Hepatocyte (in vitro differentiated cells): ENCODE results near the gene GABBR1. TPM values are rescaled to one million over a fixed set of nuclear protein-coding genes. Genes with fewer than 3 reads are reported as not detected.

Experiments
- DNase-seq: peaks from one replicate; pipeline ENCODE4 v3.0.0-alpha.2; 2016; ENCODE audit warnings: low spot score
- H2AFZ ChIP-seq: fragments of 200-600 bp; sonication (generic); 2 replicates; pipeline ENCODE4 v1.6.0; 2016; ENCODE audit warnings: antibody characterized with exemption, mild to moderate bottlenecking
- H3K27ac ChIP-seq: fragments of 200-600 bp; sonication (generic); 2 replicates; pipeline ENCODE4 v1.5.1; 2016; ENCODE audit warnings: mild to moderate bottlenecking
- H3K27me3 ChIP-seq: fragments of 200-600 bp; sonication (generic); 2 replicates; pipeline ENCODE4 v1.6.1; 2016
- H3K36me3 ChIP-seq: fragments of 200-600 bp; sonication (generic); replicated peaks from 2 replicates; pipeline ENCODE4 v1.5.1; 2016; ENCODE audit warnings: low read depth; ENCODE audit not compliant: insufficient read depth
- H3K4me1 ChIP-seq: fragments of 200-600 bp; sonication (generic); 2 replicates; pipeline ENCODE4 v1.5.1; 2016; ENCODE audit warnings: mild to moderate bottlenecking, moderate library complexity; ENCODE audit not compliant: insufficient read depth
- H3K4me2 ChIP-seq: fragments of 200-600 bp; sonication (generic); 2 replicates; pipeline ENCODE4 v1.6.0; 2016
- H3K4me3 ChIP-seq: fragments of 200-600 bp; sonication (generic); 2 replicates; pipeline ENCODE4 v1.5.1; 2016; ENCODE audit warnings: mild to moderate bottlenecking
- H3K79me2 ChIP-seq: fragments of 200-600 bp; sonication (generic); 2 replicates; pipeline ENCODE4 v1.6.0; 2017; ENCODE audit warnings: mild to moderate bottlenecking
- H3K9me2 ChIP-seq: fragments of 200-600 bp; sonication (generic); replicated peaks from 2 replicates; pipeline ENCODE4 v1.6.0; 2017; ENCODE audit warnings: mild to moderate bottlenecking; ENCODE audit not compliant: insufficient read depth
- H3K9me3 ChIP-seq: fragments of 200-600 bp; sonication (generic); 2 replicates; pipeline ENCODE4 v1.5.1; 2016; ENCODE audit warnings: low read depth, mild to moderate bottlenecking
- H4K20me1 ChIP-seq: fragments of 200-600 bp; sonication (generic); 2 replicates; pipeline ENCODE4 v1.6.0; 2016; ENCODE audit warnings: mild to moderate bottlenecking; ENCODE audit not compliant: insufficient read depth, poor library complexity, severe bottlenecking
- CTCF ChIP-seq: fragments of 200-600 bp; sonication (generic); IDR thresholded peaks from 2 replicates; pipeline ENCODE4 v1.5.1; 2016; ENCODE audit warnings: antibody characterized with exemption, mild to moderate bottlenecking; ENCODE audit not compliant: poor library complexity
- EZH2 ChIP-seq: fragments of 200-600 bp; sonication (generic); IDR thresholded peaks from 2 replicates; pipeline ENCODE4 v1.6.1; 2016; ENCODE audit warnings: antibody characterized with exemption, mild to moderate bottlenecking, borderline replicate concordance
- EZH2phosphoT487 ChIP-seq: fragments of 200-600 bp; sonication (generic); IDR thresholded peaks from one replicate; pipeline ENCODE4 v1.6.1; 2018; ENCODE audit warnings: antibody characterized with exemption, mild to moderate bottlenecking, low read depth, moderate library complexity; ENCODE audit not compliant: unreplicated experiment, severe bottlenecking
- WGBS: methylation state at CpG from one replicate; pipeline ENCODE4 v1.1.6; 2016; ENCODE audit warnings: low lambda C conversion rate; ENCODE audit errors: missing lambda C conversion rate; 5-methylcytosine and 5-hydroxymethylcytosine counted together
- polyA plus RNA-seq: library from polyadenylated mRNA; unstranded; fragments of >200 nt; fragmentation: Nextera tagmentation; extraction: Ambion mirVana; gene quantifications from 2 replicates; pipeline ENCODE4 v1.2.1, GENCODE V29; 2016
- total RNA-seq: library from RNA; depleted of rRNA; stranded (reverse); fragments of >200 nt; gene quantifications from 2 replicates; pipeline ENCODE4 v1.2.3, GENCODE V29; 2014

GABBR1 gene
- total and polyA plus RNA-seq, 2 experiments from 2014 or later, result 9.9 to 11.3 TPM

DNA sequence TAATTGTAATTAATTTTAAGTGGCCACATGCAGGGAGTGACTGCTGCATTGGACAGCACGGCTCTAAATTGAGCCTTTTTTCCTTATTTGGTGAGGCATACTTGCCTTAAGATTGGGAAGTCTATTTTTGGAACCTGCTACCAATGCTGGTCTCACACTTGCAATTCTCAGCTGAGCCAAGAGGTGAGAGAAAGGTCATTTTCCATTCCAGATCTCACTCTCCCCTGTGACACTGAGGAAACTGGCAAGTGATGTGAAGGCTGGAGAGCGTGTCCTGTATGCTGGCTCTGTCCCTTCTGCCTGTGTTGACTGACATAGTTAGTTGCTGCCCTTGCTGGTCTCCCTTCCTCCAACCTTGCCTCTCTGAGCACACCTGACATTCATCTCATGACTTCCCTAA is 23.2 kb upstream of the GABBR1 start:
- H2AFZ ChIP-seq, result no peak overlapping the region
- H3K4me2 ChIP-seq, result no peak overlapping the region
- no peaks in the 10 kb centered on the region for H3K9me2 ChIP-seq
- no peak overlapping the region for H3K27ac ChIP-seq
- H3K4me1 ChIP-seq, result no peaks in the 10 kb centered on the region
- H3K36me3 ChIP-seq, result no peaks in the 10 kb centered on the region
- H3K27me3 ChIP-seq, result peaks cover 6% of the 10 kb centered on the region
- no peaks in the 10 kb centered on the region for H3K79me2 ChIP-seq
- DNase-seq, result no peak
- no peaks in the 10 kb centered on the region for H3K9me3 ChIP-seq
- H3K4me3 ChIP-seq, result no peak overlapping the region
- 57% methylated on average over 2 of the region's 2 CpGs for WGBS
- H4K20me1 ChIP-seq, result no peaks in the 10 kb centered on the region
- TF ChIP-seq CTCF, result no peak
- TF ChIP-seq EZH2, result no peak
- no peak for TF ChIP-seq EZH2phosphoT487

DNA sequence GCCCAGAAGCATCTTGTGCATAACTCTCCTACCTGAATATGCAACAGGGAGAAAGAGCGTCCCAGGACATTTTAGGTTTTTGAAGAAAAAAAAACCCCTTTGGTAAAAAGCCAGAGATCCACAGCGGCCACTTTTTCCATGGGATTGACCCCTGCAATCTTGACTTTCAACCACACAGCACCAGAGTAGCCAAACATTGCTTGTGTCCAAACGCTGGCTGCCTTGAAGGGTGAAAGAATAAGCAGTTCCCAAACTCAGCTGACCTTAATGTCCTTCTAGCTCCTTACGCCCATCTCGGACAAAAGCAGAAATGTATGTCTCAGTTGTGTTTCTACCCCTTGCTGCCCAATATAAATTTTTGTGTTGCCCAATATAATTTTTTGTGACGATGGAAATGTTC is 22.7 kb upstream of the GABBR1 start:
- H3K79me2 ChIP-seq, result no peaks in the 10 kb centered on the region
- peaks cover 6% of the 10 kb centered on the region for H3K27me3 ChIP-seq
- H3K4me3 ChIP-seq, result no peak overlapping the region
- H3K4me2 ChIP-seq, result no peak overlapping the region
- no peaks in the 10 kb centered on the region for H3K4me1 ChIP-seq
- no peak overlapping the region for H2AFZ ChIP-seq
- H3K9me3 ChIP-seq, result no peaks in the 10 kb centered on the region
- DNase-seq, result no peak
- H3K27ac ChIP-seq, result no peak overlapping the region
- H3K36me3 ChIP-seq, result no peaks in the 10 kb centered on the region
- no peaks in the 10 kb centered on the region for H3K9me2 ChIP-seq
- no peak for TF ChIP-seq EZH2
- 85% methylated on average over 6 of the region's 6 CpGs for WGBS
- no peaks in the 10 kb centered on the region for H4K20me1 ChIP-seq

DNA sequence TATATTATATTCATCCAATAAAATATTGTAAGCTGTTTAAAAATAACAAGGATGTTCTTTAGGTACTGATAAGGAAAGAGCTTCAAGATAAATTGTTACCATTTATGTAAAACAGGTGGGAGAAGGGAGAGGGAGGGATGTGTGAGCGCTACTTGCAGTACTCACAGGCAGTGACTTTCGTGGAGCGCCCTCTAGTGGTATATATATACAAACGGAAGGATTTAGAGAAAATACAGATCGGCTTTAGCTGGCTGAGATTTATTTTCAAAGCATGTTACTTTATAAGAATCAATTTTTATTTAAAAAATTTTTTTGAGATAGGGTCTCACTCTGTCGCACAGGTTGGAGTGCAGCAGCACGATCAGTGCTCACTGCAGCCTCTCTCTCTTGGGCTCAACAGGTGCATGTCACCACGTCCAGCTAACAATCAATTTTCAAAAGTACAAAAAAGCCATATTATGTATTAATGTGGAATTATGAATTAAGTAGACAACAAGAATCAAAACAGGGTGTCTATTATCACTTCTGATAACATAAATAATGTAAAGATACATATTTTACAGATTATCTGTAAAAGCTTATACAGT is 20.6 kb upstream of the GABBR1 start:
- Histone ChIP-seq H3K36me3 (no peaks in the 10 kb centered on the region), H3K4me1 (no peaks in the 10 kb centered on the region), H3K9me3 (no peaks in the 10 kb centered on the region), H4K20me1 (no peaks in the 10 kb centered on the region), H3K4me3 (no peak overlapping the region), H3K79me2 (no peaks in the 10 kb centered on the region), H2AFZ (no peak overlapping the region), H3K27me3 (peaks cover 6% of the 10 kb centered on the region), H3K9me2 (no peaks in the 10 kb centered on the region), H3K4me2 (no peak overlapping the region), H3K27ac (no peak overlapping the region)
- peak; percentile 78 for TF ChIP-seq CTCF
- no peak for TF ChIP-seq EZH2phosphoT487
- TF ChIP-seq EZH2, result no peak
- peak; percentile 91 for DNase-seq
- WGBS, result 14% methylated on average over 8 of the region's 8 CpGs

DNA sequence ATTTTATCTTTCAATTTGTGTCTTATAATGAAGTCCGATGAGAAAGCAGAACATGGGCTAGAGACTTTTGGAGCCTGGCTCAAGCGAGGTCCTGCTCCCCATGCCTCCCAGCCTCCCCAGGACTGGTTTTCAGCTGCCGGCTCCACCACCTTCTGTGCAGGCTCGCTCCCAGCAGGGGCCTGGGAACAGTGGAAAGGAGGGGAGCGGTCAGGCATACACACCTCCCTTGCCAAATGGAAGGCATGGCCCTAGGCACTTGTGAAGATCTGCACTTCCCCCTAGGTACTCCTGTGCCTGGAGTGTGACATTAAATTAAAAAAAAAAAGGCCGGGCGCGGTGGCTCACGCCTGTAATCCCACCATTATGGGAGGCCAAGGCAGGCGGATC is 19.2 kb upstream of the GABBR1 start:
- no peak for DNase-seq
- H3K4me2 ChIP-seq, result no peak overlapping the region
- 83% methylated on average over 10 of the region's 10 CpGs for WGBS
- H3K9me2 ChIP-seq, result no peaks in the 10 kb centered on the region
- no peaks in the 10 kb centered on the region for H3K36me3 ChIP-seq
- H3K9me3 ChIP-seq, result no peaks in the 10 kb centered on the region
- H3K27me3 ChIP-seq, result peaks cover 6% of the 10 kb centered on the region
- H4K20me1 ChIP-seq, result no peaks in the 10 kb centered on the region
- H3K4me1 ChIP-seq, result no peaks in the 10 kb centered on the region
- H2AFZ ChIP-seq, result no peak overlapping the region
- TF ChIP-seq EZH2, result no peak
- H3K27ac ChIP-seq, result no peak overlapping the region
- H3K79me2 ChIP-seq, result no peaks in the 10 kb centered on the region
- no peak overlapping the region for H3K4me3 ChIP-seq
